Activated CD8-positive, alpha-beta T cell treated with anti-CD3 and anti-CD28 coated beads for 36 hours (primary cell): Measurements from ENCODE around the gene LIPE. TPM values are rescaled to one million over a fixed set of nuclear protein-coding genes. Genes with fewer than 3 reads are reported as not detected.

Source experiments
- ATAC-seq: fragments of 200-7000 bp; cut with Tn5 transposase; one replicate; pipeline ENCODE4 v1.10.0; 2021; ENCODE audit warnings: mild to moderate bottlenecking, moderate library complexity
- CTCF ChIA-PET: fragments of 350-600 bp; sonication (Branson Sonifier 250); formaldehyde crosslinking; loops from one replicate; lab custom pipeline; 2021; ENCODE audit warnings: antibody characterized with exemption; lab: Charles Lee
- POLR2A ChIA-PET: fragments of 350-600 bp; sonication (Branson Sonifier 250); formaldehyde crosslinking; loops from one replicate; lab custom pipeline; 2021; ENCODE audit warnings: antibody characterized with exemption; lab: Charles Lee
- DNase-seq: peaks from one replicate; pipeline ENCODE4 v3.0.0-alpha.2; 2020
- H3K27ac Mint-ChIP-seq: one replicate; pipeline ENCODE4 v1.8.0; 2021; ENCODE audit warnings: mild to moderate bottlenecking, mixed read lengths
- H3K27me3 Mint-ChIP-seq: one replicate; pipeline ENCODE4 v1.8.0; 2021; ENCODE audit warnings: mixed read lengths
- H3K36me3 Mint-ChIP-seq: one replicate; pipeline ENCODE4 v1.8.0; 2021; ENCODE audit warnings: low read depth, mixed read lengths
- H3K4me1 Mint-ChIP-seq: one replicate; pipeline ENCODE4 v1.8.0; 2021; ENCODE audit warnings: low read depth, mixed read lengths
- H3K4me3 Mint-ChIP-seq: one replicate; pipeline ENCODE4 v1.8.0; 2021; ENCODE audit warnings: mild to moderate bottlenecking, moderate library complexity, mixed read lengths
- H3K9me3 Mint-ChIP-seq: one replicate; pipeline ENCODE4 v1.8.0; 2021; ENCODE audit warnings: mixed read lengths
- CTCF ChIP-seq: fragments of 200-600 bp; IDR thresholded peaks from one replicate; pipeline ENCODE4 v1.8.0; 2022; ENCODE audit warnings: antibody characterized with exemption, mild to moderate bottlenecking
- intact Hi-C: fragments of 100-400 bp; cut with micrococcal nuclease; formaldehyde crosslinking; loops from one replicate; pipeline ENCODE4 v1.10.0; 2022
- total RNA-seq, 2 experiments: library from RNA; stranded (reverse); gene quantifications; one replicate each; pipeline ENCODE4 v1.2.3, GENCODE V29; 2021

LIPE gene
- total RNA-seq, 2 experiments from 2014 or later: 28.4 to 34.3 TPM

DNA sequence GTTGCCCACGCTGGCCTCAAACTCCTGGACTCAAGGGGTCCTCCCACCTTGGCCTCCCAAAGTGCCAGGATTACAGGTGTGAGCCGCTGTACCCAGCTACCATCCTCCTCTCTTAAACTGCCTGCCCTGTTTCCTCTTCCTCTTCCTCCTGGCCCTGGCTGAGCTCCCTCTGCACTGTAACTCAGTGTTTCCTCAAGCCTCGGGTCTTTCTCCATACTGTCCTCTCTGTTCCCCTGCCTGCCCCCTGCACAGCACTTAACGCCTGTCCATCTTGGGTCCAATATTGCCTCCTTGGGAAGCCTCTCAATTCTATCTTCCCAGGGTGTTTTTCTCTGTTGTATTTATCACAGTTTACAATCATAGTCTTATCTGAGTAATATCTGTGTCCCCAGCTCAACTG, 6.1 kb downstream of the LIPE start:
- Mint-ChIP-seq H3K9me3 (no peaks in the 10 kb centered on the region), H3K36me3 (peaks cover 5% of the 10 kb centered on the region), H3K27ac (no peak overlapping the region), H3K27me3 (no peaks in the 10 kb centered on the region), H3K4me3 (no peak overlapping the region), H3K4me1 (peaks cover 35% of the 10 kb centered on the region)
- no peak for TF ChIP-seq CTCF
- POLR2A ChIA-PET: interaction anchor here (0.9 to 1.6 kb wide), 2 partner anchors 9 to 19 kb away, joined by 3 to 4 read pairs; no protein-coding TSS in a partner anchor
- intact Hi-C loops: no loop called here
- DNase-seq (no peak), ATAC-seq (no peak)
- CTCF ChIA-PET: interaction anchor here (1.2 to 3.5 kb wide), 8 partner anchors 10 to 142 kb away, joined by 4 to 27 read pairs (median 10); partner anchors contain the start of gene CXCL17

DNA sequence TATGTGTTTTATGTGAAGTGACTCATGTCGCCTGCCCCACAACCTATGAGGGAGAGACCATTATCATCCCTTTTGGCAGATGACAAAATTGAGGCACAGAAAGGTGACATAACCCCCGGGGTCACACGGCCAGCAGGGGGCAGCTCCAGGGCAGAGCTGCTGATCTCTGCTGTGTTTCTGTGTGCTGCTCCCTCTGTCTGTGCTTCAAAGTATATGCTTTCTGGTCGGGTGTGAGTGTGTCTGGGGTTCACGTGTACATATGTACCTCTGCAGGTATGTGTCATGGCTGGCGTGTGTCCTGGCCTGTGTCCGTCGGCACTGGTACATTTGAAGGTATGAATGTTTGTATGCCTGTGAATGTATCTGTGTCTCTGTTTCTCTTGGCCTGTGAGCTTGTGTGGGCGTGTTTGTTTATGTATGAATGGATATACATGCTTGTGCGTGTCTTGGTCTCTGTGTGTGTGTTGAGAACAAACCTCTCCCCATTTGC, 7.1 kb downstream of the LIPE start:
- H3K4me1 Mint-ChIP-seq: peaks cover 35% of the 10 kb centered on the region
- H3K36me3 Mint-ChIP-seq: peaks cover 5% of the 10 kb centered on the region
- TF ChIP-seq CTCF: peak; percentile 95
- POLR2A ChIA-PET: interaction anchor here (0.8 to 1.6 kb wide), 3 partner anchors 14 to 297 kb away, joined by 3 to 4 read pairs (median 3); no protein-coding TSS in a partner anchor
- H3K27me3 Mint-ChIP-seq: no peaks in the 10 kb centered on the region
- ATAC-seq (peak; percentile 53), DNase-seq (peak; percentile 91)
- H3K9me3 Mint-ChIP-seq: no peaks in the 10 kb centered on the region
- H3K4me3 Mint-ChIP-seq: no peak overlapping the region
- CTCF ChIA-PET: interaction anchor here (1.0 to 3.5 kb wide), 11 partner anchors 11 to 288 kb away, joined by 3 to 27 read pairs (median 7); partner anchors contain the start of genes CEACAM1, CXCL17 and POU2F2
- intact Hi-C loops: no loop called here
- no peak overlapping the region for H3K27ac Mint-ChIP-seq

GRCh38 chr19:42419309-42419708, 7.9 kb downstream of the LIPE start:
- ATAC-seq (no peak), DNase-seq (no peak)
- Mint-ChIP-seq H3K4me3 (no peak overlapping the region), H3K27ac (no peak overlapping the region), H3K36me3 (peaks cover 5% of the 10 kb centered on the region), H3K9me3 (no peaks in the 10 kb centered on the region), H3K27me3 (no peaks in the 10 kb centered on the region), H3K4me1 (peaks cover 35% of the 10 kb centered on the region)
- POLR2A ChIA-PET: interaction anchor here (1.1 kb wide), 1 partner anchor 15 kb away, joined by 3 read pairs; no protein-coding TSS in a partner anchor
- no peak for TF ChIP-seq CTCF
- CTCF ChIA-PET: interaction anchor here (0.8 to 3.5 kb wide), 7 partner anchors 15 to 287 kb away, joined by 3 to 27 read pairs (median 12); partner anchors contain the start of gene POU2F2
- intact Hi-C loops: no loop called here

- Mint-ChIP-seq H3K27me3 (no peaks in the 10 kb centered on the region), H3K9me3 (no peaks in the 10 kb centered on the region), H3K4me3 (no peak overlapping the region), H3K27ac (no peak overlapping the region), H3K4me1 (no peaks in the 10 kb centered on the region), H3K36me3 (peaks cover 4% of the 10 kb centered on the region)
- TF ChIP-seq CTCF: no peak
- CTCF ChIA-PET: interaction anchor here (1.1 to 2.8 kb wide), 3 partner anchors 12 to 28 kb away, joined by 3 to 17 read pairs (median 3); no protein-coding TSS in a partner anchor
- ATAC-seq (no peak), DNase-seq (no peak)
- POLR2A ChIA-PET: interaction anchor here (1.3 kb wide), 2 partner anchors 8 to 12 kb away, joined by 3 to 5 read pairs; no protein-coding TSS in a partner anchor
- intact Hi-C loops: no loop called here
Measured at GRCh38 chr19:42412661-42413076, 14.5 kb downstream of the LIPE start.

- H3K36me3 Mint-ChIP-seq: peaks cover 5% of the 10 kb centered on the region
- H3K9me3 Mint-ChIP-seq: no peaks in the 10 kb centered on the region
- H3K27ac Mint-ChIP-seq: no peak overlapping the region
- POLR2A ChIA-PET: interaction anchor here (1.3 kb wide), 2 partner anchors 9 to 11 kb away, joined by 3 to 5 read pairs; no protein-coding TSS in a partner anchor
- TF ChIP-seq CTCF: no peak
- no peaks in the 10 kb centered on the region for H3K4me1 Mint-ChIP-seq
- CTCF ChIA-PET: interaction anchor here (1.1 to 2.8 kb wide), 4 partner anchors 11 to 28 kb away, joined by 3 to 17 read pairs (median 4); no protein-coding TSS in a partner anchor
- H3K4me3 Mint-ChIP-seq: no peak overlapping the region
- ATAC-seq (no peak), DNase-seq (no peak)
- no peaks in the 10 kb centered on the region for H3K27me3 Mint-ChIP-seq
- intact Hi-C loops: no loop called here
Measured at GRCh38 chr19:42412227-42412626, 15.0 kb downstream of the LIPE start.
